Stimulated activated naive CD4-positive, alpha-beta T cell treated with Interleukin-2 at 50 U/mL for 16 hours (primary cell): Measurements from ENCODE around the gene DGKB.

Experiments used
- DNase-seq: peaks from one replicate; lab custom pipeline; 2025; lab: John Stamatoyannopoulos, UW

DGKB gene

DNA sequence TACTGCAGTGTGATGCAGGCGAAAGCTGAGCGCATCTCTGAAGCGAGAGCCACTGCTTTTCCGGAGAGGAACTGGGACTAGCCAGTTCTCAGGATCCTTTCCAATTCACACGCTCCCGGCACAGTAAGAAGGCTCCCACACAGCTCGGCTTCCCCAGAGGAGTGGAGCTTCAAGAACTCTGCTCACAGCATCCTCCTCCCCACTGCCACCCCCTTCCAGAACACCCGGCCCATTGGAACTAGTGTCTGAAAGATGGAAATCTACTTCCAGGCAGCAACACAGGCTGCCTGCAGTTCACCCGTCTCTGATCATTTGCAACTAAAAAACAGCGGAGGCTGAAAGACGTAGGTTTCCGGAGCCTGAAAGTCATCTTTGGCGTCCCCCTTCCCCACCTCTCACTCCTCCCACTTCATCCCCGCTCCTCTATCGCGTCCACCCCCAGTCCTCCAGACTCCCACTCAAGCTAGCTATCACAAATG lies at the start of gene DGKB:
Gene DGKB, minus strand, starts transcription at position 163 of the 479 bp plus-strand sequence.
- no peak for DNase-seq

DNA sequence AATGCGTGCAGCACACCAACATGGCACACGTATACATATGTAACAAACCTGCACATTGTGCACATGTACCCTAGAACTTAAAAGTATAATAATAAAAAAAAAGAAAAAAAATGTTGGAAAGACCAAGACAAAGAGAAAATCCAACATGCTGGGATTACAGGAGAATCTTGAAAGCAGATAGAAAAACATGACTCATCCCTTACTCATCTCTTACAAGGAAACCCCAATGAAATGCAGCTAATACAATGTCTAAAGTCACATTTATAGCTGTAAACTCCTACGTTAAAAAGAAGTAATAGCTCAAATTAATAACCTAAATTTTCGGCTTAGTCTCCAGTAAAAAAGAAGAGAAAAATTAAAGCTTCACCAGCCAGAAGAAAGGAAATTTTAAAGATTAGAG lies 47.5 kb upstream of the DGKB start:
- no peak for DNase-seq

DNA sequence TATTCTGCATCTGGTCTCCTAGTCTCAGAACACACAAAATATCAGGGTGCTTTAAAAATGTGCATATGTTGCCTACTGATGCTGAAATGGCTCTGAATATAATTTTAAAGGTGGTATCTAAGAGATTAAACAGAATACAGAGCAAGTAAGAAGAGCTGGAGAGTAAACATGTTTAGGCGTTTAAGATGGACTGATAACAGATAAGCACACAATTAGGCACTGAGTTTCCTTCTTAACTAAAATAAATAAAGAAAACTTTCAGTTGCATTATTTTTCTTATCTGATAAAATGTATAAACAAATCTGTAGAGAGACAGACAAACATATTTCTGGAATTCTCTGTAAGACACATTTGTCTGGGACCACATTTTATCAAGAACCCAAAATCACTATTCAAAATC lies 35.6 kb upstream of the DGKB start:
- DNase-seq = no peak

DNA sequence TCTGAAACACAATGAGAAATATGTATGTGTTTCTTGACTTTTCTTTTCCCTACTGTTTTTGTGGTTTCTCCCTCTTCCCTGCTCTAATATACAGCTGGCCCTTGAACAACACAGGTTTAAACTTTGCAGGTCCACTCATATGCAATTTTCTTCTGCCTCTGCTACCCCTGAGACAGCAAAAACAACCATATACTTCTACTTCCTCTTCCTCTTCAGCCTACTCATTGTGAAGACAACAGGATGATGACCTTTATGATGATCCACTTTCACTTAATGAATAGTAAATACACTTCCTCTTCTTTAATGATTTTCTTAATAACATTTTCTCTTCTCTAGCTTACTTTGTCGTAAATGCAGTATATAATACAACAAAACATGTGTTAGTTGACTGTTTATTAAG lies 35.0 kb upstream of the DGKB start:
- DNase-seq = no peak

DNA sequence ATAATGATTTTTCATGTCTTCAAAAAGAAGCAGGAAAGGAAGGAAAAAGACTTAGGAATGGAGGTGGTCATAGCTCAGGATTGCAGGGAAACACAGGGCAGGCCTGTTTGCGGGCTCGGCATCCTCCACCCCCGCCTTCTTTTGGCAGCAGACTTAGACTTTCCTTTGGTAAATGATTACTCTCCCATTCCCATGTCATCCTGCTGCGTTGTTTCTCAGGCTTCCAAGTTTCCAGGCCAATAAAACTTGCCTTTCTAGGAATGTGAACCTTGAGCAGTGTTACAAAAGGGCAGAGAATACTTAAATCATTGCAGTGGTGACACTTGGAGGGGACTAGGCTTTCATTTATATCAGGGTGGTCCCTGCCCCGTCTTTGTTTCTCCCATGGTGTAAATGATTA lies 34.0 kb upstream of the DGKB start:
- DNase-seq = no peak

DNA sequence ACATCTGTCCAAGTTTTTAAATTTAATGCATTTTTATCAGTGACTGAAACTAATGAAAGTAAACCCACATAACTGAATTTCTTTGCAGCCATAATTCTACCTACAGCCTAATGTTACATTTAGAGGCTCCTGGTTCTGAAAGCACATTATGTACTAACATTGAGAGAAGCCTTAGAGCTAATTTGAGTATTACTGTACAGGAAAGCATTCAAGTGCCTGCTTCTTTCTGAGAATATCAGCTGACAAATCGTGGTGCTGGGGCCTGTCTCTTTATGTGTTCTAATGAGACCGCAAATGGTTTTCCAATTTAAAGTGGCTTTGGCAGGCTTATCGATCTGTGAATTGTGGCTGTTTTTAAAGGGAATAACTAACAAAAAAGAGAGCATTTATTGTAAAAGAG lies 32.3 kb upstream of the DGKB start:
- no peak for DNase-seq

DNA sequence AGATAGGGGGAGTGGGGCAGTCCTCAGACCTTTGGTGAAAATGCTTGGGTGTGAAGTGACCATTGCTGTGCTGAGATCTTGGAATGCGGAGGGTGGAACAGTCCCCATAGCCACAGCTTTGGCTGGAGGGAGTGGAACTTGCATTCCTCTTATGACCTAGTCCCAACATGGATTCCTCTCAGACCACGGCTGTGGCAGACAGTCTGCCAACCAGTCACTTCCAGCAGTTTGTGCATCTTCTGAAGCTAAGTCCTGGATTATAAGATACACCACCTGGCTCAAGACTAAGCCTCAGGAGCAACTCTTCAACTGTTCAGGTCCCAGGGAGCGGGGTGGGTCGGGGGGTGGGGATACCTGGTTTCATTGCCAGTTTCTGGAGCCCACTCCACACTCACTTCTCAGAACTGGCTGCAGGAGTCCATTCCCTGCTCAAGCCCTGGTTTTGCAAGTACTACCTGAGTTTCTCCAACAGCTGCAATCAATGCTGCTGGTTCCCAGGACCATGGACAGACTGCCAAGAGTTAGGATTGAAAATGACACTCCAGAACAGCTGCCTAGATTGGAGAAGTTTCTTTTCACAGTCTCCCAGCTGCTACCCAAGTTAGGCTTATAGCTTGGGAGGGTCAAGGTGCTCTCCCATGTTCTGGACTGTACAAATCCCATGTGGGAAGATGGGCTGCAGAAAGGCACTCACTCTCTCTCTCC lies 29.1 kb upstream of the DGKB start:
- no peak for DNase-seq

DNA sequence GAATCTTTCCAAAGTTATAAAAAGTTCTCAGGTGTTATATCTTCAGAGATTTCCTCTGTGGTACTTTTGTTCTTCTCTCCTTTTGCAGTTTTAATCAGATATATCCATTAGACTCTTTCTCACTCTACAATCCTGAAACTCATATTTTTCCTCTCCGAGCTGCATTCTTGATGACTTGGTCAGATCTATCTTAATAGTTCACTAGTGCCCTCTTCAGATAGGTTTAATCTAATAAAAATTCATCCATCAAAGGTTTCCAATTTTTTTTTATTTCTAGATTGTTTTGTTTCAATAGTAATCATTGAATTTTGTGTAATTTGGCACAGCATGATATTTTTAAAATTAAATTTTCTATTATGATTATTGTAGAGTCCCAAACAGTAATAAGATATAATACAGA lies 21.8 kb upstream of the DGKB start:
- no peak for DNase-seq

DNA sequence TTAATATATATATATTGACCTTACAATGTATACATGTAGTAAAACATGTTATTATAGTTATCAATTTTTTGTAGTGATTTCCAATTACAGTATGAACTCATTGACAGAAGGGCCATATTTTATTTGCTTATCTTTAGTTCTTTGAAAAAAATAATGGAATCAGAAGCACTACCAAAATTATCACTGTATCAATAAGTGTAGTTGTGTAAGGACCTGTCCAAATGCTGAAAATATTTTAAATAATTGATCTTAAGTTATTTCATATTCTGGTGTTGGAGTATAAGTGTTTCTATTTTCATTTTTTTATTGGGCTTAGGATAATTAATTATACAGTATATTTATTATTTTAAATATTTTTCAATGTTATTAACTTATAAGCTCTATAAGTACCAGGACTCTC lies 8.5 kb upstream of the DGKB start:
- no peak for DNase-seq

DNA sequence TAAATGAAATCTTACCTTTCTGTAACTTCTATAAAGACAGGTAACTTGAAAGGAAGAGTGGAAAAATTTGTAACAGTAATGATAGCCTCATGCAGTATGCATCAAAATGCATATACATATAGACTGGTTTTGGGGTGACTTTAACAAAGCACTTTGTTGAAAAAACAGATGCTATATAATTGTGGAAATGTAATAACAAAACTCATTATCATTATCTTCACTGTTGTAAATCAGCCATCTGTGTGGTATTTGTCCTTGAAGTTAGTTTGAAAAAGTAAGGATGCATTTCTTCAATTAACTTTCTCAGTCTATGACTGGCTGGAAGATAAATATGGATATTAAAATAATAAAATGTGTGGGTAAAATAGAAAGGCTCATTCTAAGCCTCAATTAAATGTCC lies 6.1 kb upstream of the DGKB start:
- DNase-seq = no peak

DNA sequence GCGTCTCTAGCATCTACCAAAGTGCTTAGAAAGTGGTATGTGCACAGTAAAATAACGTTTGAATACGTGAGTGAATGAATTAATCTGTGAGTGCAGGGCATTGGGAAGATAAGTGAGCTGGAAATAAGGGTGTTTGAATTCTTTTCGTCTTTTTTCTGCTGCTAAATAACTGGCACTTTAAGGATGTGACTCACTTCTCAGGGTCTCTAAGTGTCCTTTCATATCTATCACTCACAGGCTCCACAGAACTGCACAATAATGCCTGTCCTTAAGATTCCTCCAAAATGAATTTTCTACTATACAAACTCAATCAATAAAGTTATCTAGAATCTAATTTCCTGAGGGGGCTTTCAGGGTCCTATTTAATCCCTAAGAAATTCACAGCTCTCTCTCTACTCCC lies 3.2 kb upstream of the DGKB start:
- DNase-seq = no peak

DNA sequence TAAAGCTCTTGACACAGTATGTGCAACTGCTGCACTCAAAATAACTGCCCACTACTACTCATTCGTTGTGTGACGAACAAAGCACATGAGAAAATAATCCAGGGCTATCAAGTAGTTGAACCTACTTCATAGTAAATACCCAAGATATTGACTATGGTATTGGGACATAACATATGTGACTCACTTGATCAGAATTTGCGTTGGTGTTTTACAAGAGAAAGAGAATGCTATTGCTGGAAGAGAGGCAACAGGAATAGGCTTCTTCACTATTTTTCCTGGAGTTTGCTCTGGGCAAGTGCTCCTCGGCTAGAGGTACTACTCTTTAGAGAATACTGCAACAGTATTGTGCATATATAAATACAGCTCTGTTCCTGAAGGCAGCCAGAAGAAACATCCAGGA lies 2.5 kb downstream of the DGKB start:
- no peak for DNase-seq

DNA sequence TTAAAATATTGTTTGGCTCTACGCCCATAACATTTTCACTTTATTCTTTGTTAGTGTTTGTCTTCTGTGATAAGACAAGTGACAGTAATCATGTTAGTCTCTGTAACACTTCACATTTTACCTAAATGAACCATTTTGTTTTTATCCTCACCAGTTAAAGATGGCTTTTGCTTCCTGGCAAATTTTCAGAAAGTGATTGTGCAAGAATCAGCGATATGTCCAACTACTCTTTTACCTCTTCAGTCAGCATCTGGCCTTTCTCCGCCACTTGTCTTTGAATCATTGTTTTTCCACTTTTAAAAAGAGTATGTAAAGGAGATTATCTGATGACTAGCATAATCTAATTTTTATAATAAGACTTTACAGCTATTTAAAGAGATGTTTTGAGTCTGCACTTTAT lies 3.5 kb downstream of the DGKB start:
- DNase-seq = no peak

DNA sequence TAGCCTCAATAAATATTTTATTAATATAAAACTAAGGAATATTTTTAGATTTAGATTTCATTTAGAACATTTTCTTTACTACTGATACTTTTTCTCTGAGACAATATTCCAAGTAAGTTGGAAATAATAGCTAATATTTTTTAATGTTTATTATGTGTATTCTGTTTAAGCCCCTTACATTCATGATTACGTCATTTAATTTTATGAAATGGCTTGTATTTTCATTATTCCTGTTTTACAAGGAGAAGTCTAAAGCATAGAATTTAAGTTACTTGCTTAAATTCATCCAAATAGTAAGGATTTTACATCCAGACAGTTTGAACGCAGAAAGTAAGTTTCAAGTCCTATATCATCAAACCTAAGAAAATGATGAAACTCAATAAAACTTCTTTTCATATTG lies 6.1 kb downstream of the DGKB start:
- DNase-seq = no peak

DNA sequence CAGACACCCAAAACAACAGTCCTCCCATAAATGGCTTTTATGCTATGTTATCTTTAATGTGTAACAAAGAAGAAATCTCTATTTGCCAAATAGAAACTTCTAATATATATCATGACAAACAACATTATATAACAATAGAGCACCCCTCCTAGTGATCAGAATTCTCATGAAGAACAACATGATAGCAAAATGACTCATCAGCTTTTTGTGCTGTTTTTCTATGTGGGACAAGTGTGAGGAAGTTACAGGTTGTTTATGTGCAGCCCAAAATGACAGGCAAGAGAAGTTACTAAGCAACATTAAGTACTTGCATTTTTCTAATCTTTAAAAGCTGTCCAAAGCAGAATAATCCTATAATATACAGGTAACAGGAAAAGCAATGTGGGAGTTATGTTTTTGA lies 7.7 kb downstream of the DGKB start:
- no peak for DNase-seq

DNA sequence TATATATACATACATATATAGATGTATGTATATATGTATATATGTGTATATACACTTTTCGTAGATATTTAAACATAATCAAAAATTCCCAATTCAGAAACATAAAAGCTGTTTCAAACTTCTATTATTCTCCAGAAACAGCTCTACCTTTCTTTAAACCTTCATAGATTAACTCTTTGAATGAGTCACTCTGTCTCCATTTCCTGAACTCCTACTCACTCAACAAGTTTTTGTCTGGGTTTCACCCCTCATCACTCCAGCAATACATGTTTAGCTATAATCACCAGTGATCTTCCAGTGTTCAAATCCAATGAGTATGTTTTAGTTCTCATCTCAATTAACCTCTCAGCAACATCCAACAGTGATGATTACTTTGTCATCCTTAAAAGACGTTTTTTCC lies 9.6 kb downstream of the DGKB start:
- no peak for DNase-seq

DNA sequence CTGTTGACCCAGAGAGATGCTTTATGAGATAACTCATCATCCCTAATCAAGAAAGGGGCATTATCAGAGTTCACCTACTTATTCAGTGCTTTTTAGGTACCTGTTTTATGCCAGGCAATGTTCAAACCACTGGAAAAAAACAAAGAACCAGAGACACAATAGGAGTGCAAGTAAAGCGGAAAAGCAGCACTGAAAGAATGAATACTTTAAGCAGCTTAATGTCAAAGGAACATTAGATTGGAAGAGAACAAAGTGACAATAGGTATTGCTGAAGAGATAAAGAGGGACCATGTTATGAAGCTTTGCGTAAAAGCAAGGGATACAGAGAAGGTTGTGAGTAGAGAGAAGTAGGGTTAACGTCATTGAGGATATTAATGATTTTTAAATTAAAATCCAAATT lies 11.3 kb downstream of the DGKB start:
- no peak for DNase-seq

DNA sequence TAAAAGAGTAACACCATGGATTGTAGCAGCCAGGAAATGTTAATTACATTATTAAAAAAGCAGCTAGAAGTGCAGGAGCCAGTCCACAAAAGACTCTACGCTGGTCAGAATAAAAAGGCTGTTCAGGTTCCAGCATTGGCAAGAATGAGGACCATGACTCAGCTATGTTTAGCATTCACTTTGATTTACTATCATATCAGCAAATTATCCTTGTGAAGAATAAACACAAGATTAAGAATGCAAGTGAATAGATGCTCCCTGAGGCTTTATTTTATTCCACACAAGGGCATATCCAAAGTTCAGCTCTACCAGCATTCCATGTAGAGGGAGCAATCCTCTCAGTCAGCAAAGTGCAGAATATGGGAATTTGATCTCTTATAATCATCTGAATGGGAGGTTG lies 13.6 kb downstream of the DGKB start:
- no peak for DNase-seq

DNA sequence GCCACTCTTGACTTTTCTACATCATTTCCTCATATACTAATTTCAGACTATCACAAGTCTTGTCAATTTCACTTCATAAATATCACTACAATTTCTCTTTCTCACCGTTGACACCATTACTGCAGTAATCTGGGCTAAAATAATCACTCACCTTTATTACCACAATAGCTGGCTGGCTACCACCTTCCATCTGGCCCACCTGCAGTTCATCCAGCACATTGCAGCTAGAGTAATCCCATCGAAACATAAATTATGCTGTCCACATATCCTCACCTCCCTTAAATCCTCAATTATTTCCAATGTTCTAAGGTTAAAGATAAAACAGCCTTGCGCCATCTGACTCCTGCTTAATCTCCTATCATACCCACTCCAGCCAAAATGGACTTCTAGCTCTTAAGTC lies 16.0 kb downstream of the DGKB start:
- no peak for DNase-seq

DNA sequence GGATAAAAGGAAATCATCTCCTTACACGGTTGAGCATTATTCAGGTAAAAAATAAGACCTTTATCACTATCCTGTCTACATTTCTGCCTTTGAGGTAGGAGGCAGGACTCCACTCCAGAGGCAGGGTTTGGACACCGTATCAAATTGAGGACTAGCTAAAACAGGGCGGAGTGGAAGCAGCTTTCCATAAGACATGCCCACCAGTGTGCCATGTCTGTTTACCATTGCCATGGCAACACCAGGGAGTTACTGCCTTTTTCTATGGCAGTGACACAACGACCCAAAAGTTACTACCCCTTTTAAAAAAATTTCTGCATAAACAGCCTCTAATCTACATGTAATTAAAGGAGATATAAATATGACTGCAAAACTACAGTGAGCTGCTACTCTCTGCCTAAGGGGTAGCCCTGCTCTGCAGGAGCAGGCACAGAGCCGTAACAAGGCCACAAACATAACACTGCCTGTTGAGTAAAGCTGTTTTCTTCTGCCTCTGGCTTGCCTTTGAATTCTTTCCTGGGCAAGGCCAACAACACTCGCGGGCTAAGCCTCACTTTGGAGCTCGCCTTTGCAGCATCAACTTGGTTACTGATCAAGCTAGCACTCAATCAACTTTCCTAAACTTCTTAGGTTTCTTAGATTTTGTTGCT lies 26.5 kb downstream of the DGKB start:
- DNase-seq = no peak

DNA sequence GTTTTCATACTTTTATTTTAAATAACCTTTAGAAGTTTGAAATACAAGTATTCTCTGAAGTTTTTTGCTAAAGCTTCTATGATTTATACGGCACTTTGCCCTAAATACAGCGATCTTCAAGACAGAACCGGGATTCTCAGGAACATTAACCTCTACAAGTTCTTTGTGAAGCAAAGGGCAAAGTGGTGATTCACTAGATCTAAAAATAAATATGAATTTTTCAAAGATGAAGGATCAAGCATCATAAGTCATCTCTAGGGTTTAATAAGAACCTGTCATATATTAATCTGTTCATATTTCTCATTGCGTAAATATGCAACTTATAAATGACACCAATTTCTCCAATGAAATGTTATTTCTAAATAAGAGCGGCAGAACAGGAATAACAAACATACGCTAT lies 30.7 kb downstream of the DGKB start:
- no peak for DNase-seq

DNA sequence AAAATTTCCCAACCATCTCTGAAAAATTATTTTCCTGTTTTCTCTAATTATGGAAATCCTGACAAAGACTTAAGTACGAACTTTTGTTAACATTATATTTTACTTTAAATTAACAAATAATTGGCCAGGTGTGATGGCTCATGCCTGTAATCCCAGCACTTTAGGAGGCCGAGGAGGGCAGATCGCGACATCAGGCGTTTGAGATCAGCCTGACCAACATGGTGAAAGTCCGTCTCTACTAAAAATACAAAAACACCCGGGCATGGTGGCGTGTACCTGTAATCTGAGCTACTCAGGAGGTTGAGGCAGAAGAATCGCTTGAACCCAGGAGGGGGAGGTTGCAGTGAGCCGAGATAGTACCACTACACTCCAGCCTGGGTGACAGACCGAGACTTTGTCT lies 32.2 kb downstream of the DGKB start:
- no peak for DNase-seq

DNA sequence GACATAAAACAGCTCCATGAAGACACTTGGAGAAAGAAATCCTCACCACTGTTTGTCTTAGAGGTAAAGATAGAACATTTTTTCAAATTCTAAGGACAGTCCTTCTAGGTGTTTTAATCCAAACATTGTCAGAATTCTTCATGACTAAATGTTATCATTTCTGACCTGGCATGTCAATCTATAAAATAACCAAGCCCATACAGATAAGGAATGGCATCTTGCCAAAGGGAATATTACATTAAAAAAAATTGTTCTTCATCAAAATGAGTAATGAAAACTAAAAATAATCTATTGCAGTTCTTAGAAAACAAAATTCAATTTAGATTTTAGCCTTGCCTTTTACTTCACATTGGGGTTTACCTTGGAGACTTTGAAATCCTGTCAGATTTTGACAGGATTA lies 33.6 kb downstream of the DGKB start:
- no peak for DNase-seq

DNA sequence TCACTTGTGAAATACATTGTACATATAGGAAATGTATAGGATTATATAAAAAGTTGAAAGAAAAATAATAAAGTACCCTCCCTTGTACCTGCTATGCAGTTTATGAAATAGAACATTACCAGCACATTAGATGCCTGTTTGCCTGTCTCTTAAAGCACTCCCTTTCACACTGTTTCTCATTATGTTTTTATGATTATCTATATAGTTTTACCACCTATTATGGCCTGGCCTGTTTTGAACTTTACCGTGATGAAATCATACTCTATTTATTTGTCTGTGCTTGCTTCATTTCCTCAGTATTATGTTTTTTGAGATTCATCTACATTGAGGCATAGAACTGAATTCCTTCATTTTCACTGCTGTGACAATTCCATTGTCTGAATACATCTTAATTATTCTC lies 41.1 kb downstream of the DGKB start:
- DNase-seq = no peak
